SU-DHL-6 (cell line): ENCODE results near the gene FIBCD1.

Experiments
- H2AFZ ChIP-seq: fragments of 200-600 bp; sonication (generic); 2 replicates; pipeline ENCODE4 v1.6.1; 2014; ENCODE audit warnings: low read depth, mild to moderate bottlenecking, moderate library complexity, mixed read lengths, antibody characterized with exemption, low read length; ENCODE audit not compliant: severe bottlenecking
- H3F3A ChIP-seq: fragments of 200-600 bp; shearing (Covaris generic); 2 replicates; pipeline ENCODE4 v1.6.0; 2016; ENCODE audit warnings: antibody characterized with exemption, mild to moderate bottlenecking; ENCODE audit not compliant: insufficient read depth
- H3K27ac ChIP-seq: fragments of 200-600 bp; sonication (generic); 2 replicates; pipeline ENCODE4 v1.5.1; 2016; ENCODE audit warnings: low read depth, mild to moderate bottlenecking, low read length, moderate library complexity, mixed read lengths
- H3K27me3 ChIP-seq: fragments of 200-600 bp; sonication (generic), shearing (Covaris generic); 2 replicates; pipeline ENCODE4 v1.6.0; 2014; ENCODE audit warnings: mild to moderate bottlenecking, low read length
- H3K36me3 ChIP-seq: fragments of 200-600 bp; sonication (generic); 2 replicates; pipeline ENCODE4 v1.6.1; 2014; ENCODE audit warnings: mild to moderate bottlenecking, low read length, mixed read lengths
- H3K4me2 ChIP-seq: fragments of 300-600, 200-600 bp; shearing (Covaris generic), sonication (generic); 2 replicates; pipeline ENCODE4 v1.6.0; 2014; ENCODE audit warnings: low read length, low read depth, mild to moderate bottlenecking; ENCODE audit not compliant: poor library complexity, severe bottlenecking
- H3K4me3 ChIP-seq: fragments of 200-600 bp; sonication (generic); 2 replicates; pipeline ENCODE4 v1.5.1; 2014; ENCODE audit warnings: antibody characterized with exemption, low read length, mild to moderate bottlenecking, mixed read lengths; ENCODE audit not compliant: insufficient read depth, poor library complexity, severe bottlenecking
- H3K79me2 ChIP-seq: fragments of 200-600 bp; sonication (generic); 2 replicates; pipeline ENCODE4 v1.6.1; 2014; ENCODE audit warnings: mild to moderate bottlenecking, low read length, moderate library complexity; ENCODE audit not compliant: insufficient read depth
- H3K9ac ChIP-seq: fragments of 200-600 bp; sonication (generic); 2 replicates; pipeline ENCODE4 v1.7.0; 2014; ENCODE audit warnings: mild to moderate bottlenecking, low read length
- H3K9me2 ChIP-seq: fragments of 200-600 bp; sonication (generic); replicated peaks from 2 replicates; pipeline ENCODE4 v1.6.1; 2014; ENCODE audit warnings: low read length; ENCODE audit not compliant: insufficient read depth
- H3K9me3 ChIP-seq: fragments of 200-600 bp; sonication (generic); 2 replicates; pipeline ENCODE4 v1.6.1; 2014; ENCODE audit warnings: low read length, mixed read lengths; ENCODE audit not compliant: insufficient read depth
- H4K20me1 ChIP-seq: fragments of 200-600 bp; sonication (generic); 2 replicates; pipeline ENCODE4 v1.6.1; 2014; ENCODE audit warnings: low read depth, mild to moderate bottlenecking, antibody characterized with exemption, low read length, moderate library complexity, mixed read lengths
- EZH2phosphoT487 ChIP-seq: fragments of 200-600 bp; sonication (generic), shearing (Covaris generic); conservative IDR thresholded peaks from 2 replicates; pipeline ENCODE4 v1.6.1; 2018; ENCODE audit warnings: mild to moderate bottlenecking, antibody characterized with exemption, low read length, moderate library complexity, mixed read lengths
- TF ChIP-seq, protein P1 (sequence below): fragments of 200-600 bp; sonication (generic); IDR thresholded peaks from one replicate; pipeline ENCODE4 v1.5.1; 2017; ENCODE audit warnings: antibody characterized with exemption, mild to moderate bottlenecking, low read length, moderate library complexity; ENCODE audit not compliant: insufficient read depth, poor library complexity, severe bottlenecking

Gene FIBCD1

DNA sequence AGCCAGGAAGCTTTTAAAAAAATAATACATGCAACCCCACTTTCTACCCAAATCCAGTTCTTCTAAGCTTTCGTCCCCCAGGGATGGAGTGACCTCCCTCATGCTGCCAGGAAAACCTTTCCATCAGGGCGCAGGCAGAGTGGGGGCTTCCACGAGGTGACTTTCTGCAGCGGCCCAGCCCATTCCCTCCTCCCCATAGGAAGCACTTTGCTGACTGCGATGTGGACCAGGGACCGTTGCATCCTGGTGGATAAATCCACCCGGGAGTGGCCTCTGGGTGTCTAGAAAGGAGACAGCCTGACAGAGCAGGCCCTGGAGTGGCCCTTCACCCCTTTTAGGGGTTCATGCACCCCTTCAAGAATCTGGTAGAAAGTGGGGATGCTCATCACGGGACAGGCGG, 44.0 kb downstream of the FIBCD1 start:
- Histone ChIP-seq H3K79me2 (no peaks in the 10 kb centered on the region), H3K9me2 (no peaks in the 10 kb centered on the region), H3F3A (no peaks in the 10 kb centered on the region), H3K36me3 (no peaks in the 10 kb centered on the region), H3K4me2 (no peak overlapping the region), H3K9ac (no peak overlapping the region), H3K9me3 (no peaks in the 10 kb centered on the region), H3K27me3 (no peaks in the 10 kb centered on the region), H3K27ac (no peak overlapping the region), H4K20me1 (no peaks in the 10 kb centered on the region), H2AFZ (no peak overlapping the region), H3K4me3 (no peak overlapping the region)
- TF ChIP-seq, protein P1, sequence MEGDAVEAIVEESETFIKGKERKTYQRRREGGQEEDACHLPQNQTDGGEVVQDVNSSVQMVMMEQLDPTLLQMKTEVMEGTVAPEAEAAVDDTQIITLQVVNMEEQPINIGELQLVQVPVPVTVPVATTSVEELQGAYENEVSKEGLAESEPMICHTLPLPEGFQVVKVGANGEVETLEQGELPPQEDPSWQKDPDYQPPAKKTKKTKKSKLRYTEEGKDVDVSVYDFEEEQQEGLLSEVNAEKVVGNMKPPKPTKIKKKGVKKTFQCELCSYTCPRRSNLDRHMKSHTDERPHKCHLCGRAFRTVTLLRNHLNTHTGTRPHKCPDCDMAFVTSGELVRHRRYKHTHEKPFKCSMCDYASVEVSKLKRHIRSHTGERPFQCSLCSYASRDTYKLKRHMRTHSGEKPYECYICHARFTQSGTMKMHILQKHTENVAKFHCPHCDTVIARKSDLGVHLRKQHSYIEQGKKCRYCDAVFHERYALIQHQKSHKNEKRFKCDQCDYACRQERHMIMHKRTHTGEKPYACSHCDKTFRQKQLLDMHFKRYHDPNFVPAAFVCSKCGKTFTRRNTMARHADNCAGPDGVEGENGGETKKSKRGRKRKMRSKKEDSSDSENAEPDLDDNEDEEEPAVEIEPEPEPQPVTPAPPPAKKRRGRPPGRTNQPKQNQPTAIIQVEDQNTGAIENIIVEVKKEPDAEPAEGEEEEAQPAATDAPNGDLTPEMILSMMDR: no peak
- no peak for TF ChIP-seq EZH2phosphoT487

DNA sequence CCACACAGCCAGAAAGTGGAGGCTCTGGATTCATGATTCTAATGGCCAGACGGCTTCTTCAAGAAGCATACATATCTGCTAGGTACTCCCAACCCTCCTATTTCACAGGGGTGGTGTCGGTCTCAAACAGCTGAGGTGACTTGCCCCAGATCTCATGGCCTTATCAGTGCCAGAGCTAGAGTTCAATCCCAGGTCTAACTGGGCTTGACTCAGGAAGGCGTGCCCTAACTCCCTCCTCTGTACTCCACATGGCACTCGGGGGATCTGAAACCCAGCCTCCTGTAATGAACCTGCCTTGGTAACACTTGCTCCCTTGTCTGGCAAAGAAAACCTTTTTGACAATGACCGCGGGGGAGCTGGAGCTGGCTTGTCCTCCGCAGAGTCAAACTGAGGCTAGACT, 44.5 kb downstream of the FIBCD1 start:
- Histone ChIP-seq H3K9me3 (no peaks in the 10 kb centered on the region), H3K79me2 (no peaks in the 10 kb centered on the region), H3K4me2 (no peak overlapping the region), H3K4me3 (no peak overlapping the region), H3K9ac (no peak overlapping the region), H2AFZ (no peak overlapping the region), H4K20me1 (no peaks in the 10 kb centered on the region), H3K9me2 (no peaks in the 10 kb centered on the region), H3K27ac (no peak overlapping the region), H3F3A (no peaks in the 10 kb centered on the region), H3K36me3 (no peaks in the 10 kb centered on the region), H3K27me3 (no peaks in the 10 kb centered on the region)
- TF ChIP-seq EZH2phosphoT487: no peak
- TF ChIP-seq, protein P1: no peak

DNA sequence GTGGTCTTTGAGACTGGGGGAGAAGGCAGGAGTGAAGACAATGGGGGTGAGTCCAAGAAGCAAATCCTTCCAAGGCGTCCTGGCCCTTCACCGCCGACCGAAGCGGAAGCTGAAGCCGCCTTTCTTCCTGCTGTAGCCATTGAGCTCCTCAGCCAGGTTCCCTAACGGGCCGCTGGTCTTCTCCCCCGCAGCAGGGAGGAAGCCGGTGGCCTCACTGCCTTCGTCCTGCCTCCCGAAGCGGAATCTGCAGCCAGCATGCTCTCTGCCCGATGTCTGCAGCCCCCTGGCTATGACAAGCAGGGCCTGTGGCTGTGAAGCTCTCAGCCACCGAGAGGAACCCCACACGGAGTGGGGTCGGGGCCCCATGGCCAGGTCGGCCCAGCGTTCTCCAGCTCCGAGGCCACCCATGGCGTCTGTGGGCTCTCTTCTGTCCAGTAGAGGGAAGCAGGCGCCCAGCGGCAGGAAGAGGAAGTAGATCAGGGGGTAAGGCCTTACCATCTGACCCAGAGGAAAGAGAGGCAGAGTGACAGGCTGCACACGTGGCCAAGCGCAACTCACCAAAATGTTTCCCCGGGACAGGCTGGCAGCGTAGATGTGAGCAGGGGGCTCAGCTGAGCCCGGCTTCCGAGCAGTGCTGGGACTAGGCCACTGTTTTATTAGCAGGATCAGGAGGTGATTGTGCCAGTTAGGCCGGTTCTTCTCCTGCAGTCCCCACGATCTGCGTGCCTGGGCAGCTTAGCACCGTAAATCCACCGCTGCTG, 45.5 kb downstream of the FIBCD1 start:
- no peak overlapping the region for H2AFZ ChIP-seq
- H3F3A ChIP-seq: no peaks in the 10 kb centered on the region
- no peaks in the 10 kb centered on the region for H4K20me1 ChIP-seq
- no peaks in the 10 kb centered on the region for H3K79me2 ChIP-seq
- H3K9me2 ChIP-seq: no peaks in the 10 kb centered on the region
- H3K27me3 ChIP-seq: no peaks in the 10 kb centered on the region
- no peak overlapping the region for H3K4me2 ChIP-seq
- H3K36me3 ChIP-seq: no peaks in the 10 kb centered on the region
- no peak overlapping the region for H3K4me3 ChIP-seq
- H3K27ac ChIP-seq: no peak overlapping the region
- H3K9ac ChIP-seq: no peak overlapping the region
- TF ChIP-seq, protein P1: no peak
- no peak for TF ChIP-seq EZH2phosphoT487
- no peaks in the 10 kb centered on the region for H3K9me3 ChIP-seq
